Type B pancreatic cell (in vitro differentiated cells): ENCODE measurements around the gene MAP1B. TPM values are rescaled to one million over a fixed set of nuclear protein-coding genes. Genes with fewer than 3 reads are reported as not detected.

ENCODE experiments used
- DNase-seq: peaks from one replicate; pipeline ENCODE4 v3.0.0; 2021; ENCODE audit warnings: mixed read lengths; ENCODE audit not compliant: unreplicated experiment; ENCODE audit errors: extremely low spot score
- H3K27ac Mint-ChIP-seq: 2 replicates; pipeline ENCODE4 v1.8.0; 2021; ENCODE audit warnings: mild to moderate bottlenecking, mixed read lengths
- H3K27me3 Mint-ChIP-seq: 2 replicates; pipeline ENCODE4 v1.8.0; 2021; ENCODE audit warnings: mixed read lengths
- H3K36me3 Mint-ChIP-seq: 2 replicates; pipeline ENCODE4 v1.8.0; 2021; ENCODE audit warnings: mixed read lengths
- H3K4me1 Mint-ChIP-seq: one replicate; pipeline ENCODE4 v1.8.0; 2021; ENCODE audit warnings: mixed read lengths; ENCODE audit not compliant: unreplicated experiment
- H3K4me3 Mint-ChIP-seq: 2 replicates; pipeline ENCODE4 v1.8.0; 2021; ENCODE audit warnings: mild to moderate bottlenecking, mixed read lengths
- H3K9me3 Mint-ChIP-seq: 2 replicates; pipeline ENCODE4 v1.8.0; 2021; ENCODE audit warnings: mixed read lengths
- total RNA-seq: library from RNA; stranded (reverse); gene quantifications from 2 replicates; pipeline ENCODE4 v1.2.1, GENCODE V29; 2021; ENCODE audit warnings: low replicate concordance
- TF ChIP-seq, protein P1 (sequence below): fragments of 200-600 bp; sonication (generic); conservative IDR thresholded peaks from 2 replicates; pipeline ENCODE4 v1.5.0; 2021; ENCODE audit warnings: antibody characterized with exemption, mild to moderate bottlenecking

Gene MAP1B
- total RNA-seq, 1 donor from 2014 or later, result 124 TPM

DNA sequence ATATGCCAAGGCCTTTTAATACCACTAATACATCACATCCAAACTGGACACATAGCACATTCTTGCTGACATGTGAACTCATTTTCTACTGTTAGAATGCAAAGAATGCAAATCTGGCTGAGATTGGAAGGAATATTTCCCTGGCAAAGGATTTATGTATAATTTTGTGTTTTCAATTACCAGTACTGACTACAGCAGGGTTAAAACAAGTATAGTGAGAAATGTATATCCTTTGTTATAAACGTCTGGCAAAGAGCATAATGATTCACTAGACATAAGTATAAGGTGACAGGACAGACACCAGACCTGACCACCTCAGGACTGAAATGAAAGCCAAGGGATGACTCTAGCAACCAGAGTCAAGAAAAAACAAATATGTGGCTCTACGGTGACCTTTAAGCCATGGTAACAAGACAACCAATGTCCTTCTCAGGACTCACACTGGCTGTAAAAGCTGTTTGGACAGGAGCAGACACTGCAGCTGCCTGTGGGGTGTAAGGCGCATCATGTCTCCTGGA lies 117.7 kb downstream of the MAP1B start:
- TF ChIP-seq, protein P1, sequence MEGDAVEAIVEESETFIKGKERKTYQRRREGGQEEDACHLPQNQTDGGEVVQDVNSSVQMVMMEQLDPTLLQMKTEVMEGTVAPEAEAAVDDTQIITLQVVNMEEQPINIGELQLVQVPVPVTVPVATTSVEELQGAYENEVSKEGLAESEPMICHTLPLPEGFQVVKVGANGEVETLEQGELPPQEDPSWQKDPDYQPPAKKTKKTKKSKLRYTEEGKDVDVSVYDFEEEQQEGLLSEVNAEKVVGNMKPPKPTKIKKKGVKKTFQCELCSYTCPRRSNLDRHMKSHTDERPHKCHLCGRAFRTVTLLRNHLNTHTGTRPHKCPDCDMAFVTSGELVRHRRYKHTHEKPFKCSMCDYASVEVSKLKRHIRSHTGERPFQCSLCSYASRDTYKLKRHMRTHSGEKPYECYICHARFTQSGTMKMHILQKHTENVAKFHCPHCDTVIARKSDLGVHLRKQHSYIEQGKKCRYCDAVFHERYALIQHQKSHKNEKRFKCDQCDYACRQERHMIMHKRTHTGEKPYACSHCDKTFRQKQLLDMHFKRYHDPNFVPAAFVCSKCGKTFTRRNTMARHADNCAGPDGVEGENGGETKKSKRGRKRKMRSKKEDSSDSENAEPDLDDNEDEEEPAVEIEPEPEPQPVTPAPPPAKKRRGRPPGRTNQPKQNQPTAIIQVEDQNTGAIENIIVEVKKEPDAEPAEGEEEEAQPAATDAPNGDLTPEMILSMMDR, result no peak
- H3K27ac Mint-ChIP-seq, result no peak overlapping the region
- H3K4me1 Mint-ChIP-seq, result no peaks in the 10 kb centered on the region
- no peaks in the 10 kb centered on the region for H3K9me3 Mint-ChIP-seq
- no peak for DNase-seq
- H3K27me3 Mint-ChIP-seq, result no peaks in the 10 kb centered on the region
- H3K36me3 Mint-ChIP-seq, result peaks cover 25% of the 10 kb centered on the region
- H3K4me3 Mint-ChIP-seq, result no peak overlapping the region

DNA sequence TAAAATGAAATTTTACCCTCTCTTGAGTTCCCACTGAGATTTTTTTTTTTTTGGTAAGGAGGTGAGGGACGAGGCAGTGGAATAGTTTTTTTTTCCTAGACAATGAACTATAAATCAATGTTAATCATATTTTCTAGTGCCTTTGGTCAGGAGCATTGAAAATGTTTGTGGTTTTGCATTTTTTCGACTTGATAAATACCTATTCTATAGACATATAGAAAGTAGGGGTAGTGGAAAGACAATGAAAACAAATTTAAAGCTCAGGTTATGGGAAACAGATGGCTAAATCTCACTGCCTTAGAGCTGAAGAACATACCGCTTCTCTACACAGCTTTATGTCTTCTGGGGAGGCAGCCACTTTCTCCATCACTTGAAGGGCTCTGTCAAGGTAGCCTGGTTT lies 118.5 kb downstream of the MAP1B start:
- no peak for DNase-seq
- H3K4me3 Mint-ChIP-seq, result no peak overlapping the region
- H3K27me3 Mint-ChIP-seq, result no peaks in the 10 kb centered on the region
- no peaks in the 10 kb centered on the region for H3K9me3 Mint-ChIP-seq
- H3K27ac Mint-ChIP-seq, result no peak overlapping the region
- peaks cover 32% of the 10 kb centered on the region for H3K36me3 Mint-ChIP-seq
- H3K4me1 Mint-ChIP-seq, result no peaks in the 10 kb centered on the region
- TF ChIP-seq, protein P1, result no peak

DNA sequence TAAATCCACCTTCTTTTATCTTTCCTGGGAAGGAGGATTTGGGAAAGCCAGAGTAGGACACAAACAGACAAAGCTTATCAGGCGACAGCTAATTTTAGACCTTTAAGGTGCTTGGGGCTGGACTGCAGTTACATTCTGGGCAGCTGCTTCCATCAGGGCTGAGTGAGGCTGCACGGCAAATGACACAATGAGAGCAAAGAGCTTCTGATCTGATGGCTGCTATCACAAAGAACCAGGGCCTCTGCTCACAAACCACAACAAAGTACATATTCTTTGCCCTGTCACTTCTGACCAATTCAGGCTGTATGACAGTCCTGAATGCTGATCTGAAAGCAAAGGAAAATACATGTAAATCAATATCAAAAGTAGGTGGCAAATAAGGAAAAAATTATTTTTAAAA lies 119.7 kb downstream of the MAP1B start:
- TF ChIP-seq, protein P1, result no peak
- no peak for DNase-seq
- peaks cover 29% of the 10 kb centered on the region for H3K36me3 Mint-ChIP-seq
- H3K4me3 Mint-ChIP-seq, result no peak overlapping the region
- H3K4me1 Mint-ChIP-seq, result no peaks in the 10 kb centered on the region
- H3K27me3 Mint-ChIP-seq, result no peaks in the 10 kb centered on the region
- H3K9me3 Mint-ChIP-seq, result no peaks in the 10 kb centered on the region
- H3K27ac Mint-ChIP-seq, result no peak overlapping the region

DNA sequence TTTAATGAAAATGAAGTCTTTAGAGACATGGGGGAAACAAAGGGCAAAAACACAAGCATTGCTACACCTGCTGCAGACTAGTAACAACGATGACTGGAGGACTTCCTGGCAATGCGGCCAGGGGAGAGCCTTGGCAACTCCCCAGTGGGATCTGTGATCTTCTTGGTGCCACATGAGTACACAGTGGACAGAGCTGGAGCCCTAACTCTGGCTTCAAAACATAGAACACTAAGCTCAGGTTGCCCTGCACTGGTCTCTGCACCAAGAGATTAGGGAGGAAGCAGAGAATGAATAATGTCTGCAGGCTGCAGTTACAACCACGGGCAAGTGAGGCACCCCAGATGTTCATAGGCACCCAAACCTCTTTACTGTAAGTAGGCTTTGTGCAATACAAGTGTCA lies 121.7 kb downstream of the MAP1B start:
- peaks cover 30% of the 10 kb centered on the region for H3K36me3 Mint-ChIP-seq
- H3K9me3 Mint-ChIP-seq, result no peaks in the 10 kb centered on the region
- H3K4me1 Mint-ChIP-seq, result no peaks in the 10 kb centered on the region
- DNase-seq, result no peak
- H3K4me3 Mint-ChIP-seq, result no peak overlapping the region
- TF ChIP-seq, protein P1, result no peak
- H3K27ac Mint-ChIP-seq, result no peak overlapping the region
- no peaks in the 10 kb centered on the region for H3K27me3 Mint-ChIP-seq

DNA sequence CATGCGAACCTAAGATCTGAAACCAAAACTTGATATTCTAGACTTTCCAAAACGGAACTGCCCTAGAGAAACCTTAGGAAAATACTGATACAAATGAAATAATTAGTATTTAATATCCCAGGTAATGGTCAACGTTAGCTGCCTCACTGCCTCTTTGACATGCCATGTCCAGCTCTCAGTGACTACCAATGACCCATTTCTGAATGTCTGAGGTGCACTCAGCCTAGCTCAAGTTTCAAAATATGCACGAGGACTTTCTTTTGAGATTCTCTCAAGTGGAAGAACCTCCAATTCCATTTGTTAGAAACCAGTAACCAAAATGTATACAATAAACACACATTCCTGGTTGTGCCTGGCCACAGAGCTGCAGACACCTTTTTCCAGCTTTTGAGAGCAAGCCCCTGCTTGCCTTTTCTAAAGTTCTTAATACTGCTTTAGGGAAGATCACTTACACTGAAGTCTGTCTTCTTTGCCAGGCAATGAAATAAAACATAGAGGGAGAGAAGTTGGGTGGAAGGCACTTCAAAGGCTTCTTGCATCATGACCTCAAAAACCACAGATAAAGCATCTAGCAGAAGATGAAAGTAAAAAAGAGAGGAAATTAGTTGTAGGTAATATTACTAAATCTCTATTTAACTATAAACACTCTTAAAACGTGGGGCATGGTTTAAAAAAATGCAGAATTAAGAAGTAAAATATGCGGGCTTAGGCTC lies 124.9 kb downstream of the MAP1B start:
- no peak for DNase-seq
- no peaks in the 10 kb centered on the region for H3K27me3 Mint-ChIP-seq

More for the DNA sequence above, 124.9 kb downstream of the MAP1B start:
- Mint-ChIP-seq H3K36me3 (peaks cover 29% of the 10 kb centered on the region), H3K27ac (peak overlapping the region; percentile 62), H3K4me1 (no peaks in the 10 kb centered on the region), H3K4me3 (peak overlapping the region; percentile 1), H3K9me3 (no peaks in the 10 kb centered on the region)
- TF ChIP-seq, protein P1, result no peak
